NCI-H2227 (cell line): ENCODE data around the gene KCNIP4.

Experiments used
- DNase-seq: peaks from one replicate; lab custom pipeline; 2025; ENCODE audit not compliant: unreplicated experiment; lab: John Stamatoyannopoulos, UW

Gene KCNIP4

GRCh38 chr4:21768349-21769310, 179.9 kb downstream of the KCNIP4 start:
- DNase-seq = peak; percentile 65

GRCh38 chr4:21765810-21766407, 182.7 kb downstream of the KCNIP4 start:
- peak; percentile 43 for DNase-seq

- no peak for DNase-seq
These were observed 184.7 kb downstream of the KCNIP4 start for GRCh38 chr4:21763855-21764254.

- DNase-seq = no peak
These were observed 191.3 kb downstream of the KCNIP4 start for GRCh38 chr4:21757248-21757647.

- no peak for DNase-seq
These were observed 195.3 kb downstream of the KCNIP4 start for GRCh38 chr4:21753084-21753760.

GRCh38 chr4:21752616-21753015, 196.0 kb downstream of the KCNIP4 start:
- DNase-seq = no peak

- DNase-seq = no peak
These were observed 198.6 kb downstream of the KCNIP4 start for GRCh38 chr4:21749924-21750323.

- no peak for DNase-seq
These were observed 199.2 kb downstream of the KCNIP4 start for GRCh38 chr4:21749412-21749811.

GRCh38 chr4:21744046-21744445, 204.5 kb downstream of the KCNIP4 start:
- DNase-seq = no peak

- DNase-seq = no peak
These were observed 206.2 kb downstream of the KCNIP4 start for GRCh38 chr4:21742326-21742725.

GRCh38 chr4:21738821-21739220, 209.8 kb downstream of the KCNIP4 start:
- no peak for DNase-seq

- no peak for DNase-seq
These were observed 212.7 kb downstream of the KCNIP4 start for GRCh38 chr4:21735866-21736265.

- no peak for DNase-seq
These were observed 214.5 kb downstream of the KCNIP4 start for GRCh38 chr4:21733894-21734630.

- no peak for DNase-seq
These were observed 220.3 kb downstream of the KCNIP4 start for GRCh38 chr4:21728304-21728703.

GRCh38 chr4:21726255-21726815, 222.2 kb downstream of the KCNIP4 start:
- DNase-seq = no peak

GRCh38 chr4:21722157-21722839, 226.3 kb downstream of the KCNIP4 start:
- no peak for DNase-seq

- no peak for DNase-seq
These were observed 232.0 kb downstream of the KCNIP4 start for GRCh38 chr4:21716531-21716930.

- DNase-seq = no peak
These were observed 238.3 kb downstream of the KCNIP4 start for GRCh38 chr4:21710179-21710835.

- no peak for DNase-seq
These were observed 238.8 kb downstream of the KCNIP4 start for GRCh38 chr4:21709761-21710160.

- DNase-seq = no peak
These were observed 239.5 kb downstream of the KCNIP4 start for GRCh38 chr4:21709031-21709430.
